GM18505 (cell line): ENCODE data around the gene PSAP.

Source experiments
- ATAC-seq: cut with Tn5 transposase; IDR thresholded peaks from one replicate; pipeline ENCODE4 v1.9.1; 2021; ENCODE audit not compliant: unreplicated experiment
- POLR2A ChIP-seq: IDR thresholded peaks from 4 replicates; pipeline ENCODE4 v1.6.1; 2011; ENCODE audit warnings: borderline replicate concordance; ENCODE audit not compliant: insufficient read depth, insufficient read length; ENCODE audit errors: extremely low read depth

Gene PSAP

DNA sequence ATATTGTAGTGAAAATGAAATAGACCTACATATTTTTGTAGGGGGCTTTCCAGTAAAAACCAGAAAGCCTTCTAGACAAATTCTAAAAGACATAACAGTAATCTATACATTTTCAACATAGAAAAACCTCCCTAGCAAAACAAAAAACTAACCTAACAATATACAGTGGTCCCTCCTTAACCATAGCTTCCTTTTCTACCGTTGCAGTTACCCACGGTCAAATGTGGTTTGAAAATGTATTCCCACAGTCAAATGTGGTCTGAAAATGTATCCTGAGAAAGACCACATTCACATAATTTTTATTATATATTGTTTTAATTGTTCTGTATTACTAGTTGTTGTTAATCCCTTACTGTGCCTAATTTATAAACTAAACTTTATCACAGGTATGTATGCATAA, 6.4 kb downstream of the PSAP start:
- no peak for ATAC-seq

DNA sequence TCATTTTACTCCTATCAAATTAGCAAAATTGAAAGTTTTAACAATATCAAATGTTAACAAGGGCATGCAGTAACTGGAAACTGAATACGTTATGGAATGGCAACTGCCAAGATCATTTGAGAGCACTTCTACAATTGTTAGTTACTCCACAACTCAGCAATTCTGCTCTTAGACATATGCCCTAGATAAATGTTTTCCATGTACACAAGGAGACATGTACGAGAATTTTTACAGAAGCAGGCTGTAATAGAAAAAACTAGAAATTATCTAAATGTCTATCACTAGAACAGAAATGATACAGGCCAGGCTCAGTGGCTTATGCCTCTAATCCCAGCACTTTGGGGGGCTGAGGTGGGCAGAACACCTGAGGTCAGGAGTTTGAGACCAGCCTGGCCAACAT, 7.0 kb downstream of the PSAP start:
- ATAC-seq, result no peak
- TF ChIP-seq POLR2A, result no peak

More for the DNA sequence above, 6.4 kb downstream of the PSAP start:
- no peak for TF ChIP-seq POLR2A

DNA sequence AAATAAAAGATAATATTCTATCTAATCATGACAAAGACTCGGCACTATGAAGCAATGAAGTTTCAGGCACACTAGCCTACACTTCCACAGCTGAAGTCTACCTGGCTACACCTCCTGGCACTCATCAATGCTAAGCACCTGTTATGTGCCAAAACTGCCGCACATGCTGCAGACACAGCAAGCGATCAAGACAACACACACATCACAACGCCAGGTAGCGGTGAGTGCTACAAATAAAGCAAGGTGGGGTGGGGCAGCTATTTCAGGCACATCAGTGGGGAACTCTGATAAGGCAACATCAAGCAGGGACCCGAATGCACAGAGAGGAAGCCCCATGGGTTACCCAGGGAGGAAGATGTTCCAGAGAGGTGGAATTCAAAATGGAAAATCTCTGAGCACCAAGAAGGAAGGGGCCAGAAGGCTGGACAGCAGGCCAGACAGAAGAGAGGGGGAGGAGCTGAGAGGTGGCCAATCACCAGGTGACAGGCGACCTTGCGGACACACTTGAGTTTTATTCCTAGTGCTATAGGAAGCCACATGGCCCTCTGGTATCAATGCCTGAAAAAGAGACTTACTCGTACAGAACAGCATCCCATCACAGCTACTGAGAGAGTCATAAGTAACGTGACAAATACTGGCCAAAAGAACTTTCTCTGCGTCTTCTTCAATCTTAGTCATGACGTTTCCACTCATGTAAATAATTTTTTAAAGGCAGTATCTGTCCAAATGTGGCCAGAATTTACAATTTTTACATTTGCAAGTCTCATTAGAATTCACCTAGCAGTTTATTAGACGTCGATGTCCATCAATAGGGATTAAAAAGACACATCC, 8.0 kb downstream of the PSAP start:
- no peak for ATAC-seq
- TF ChIP-seq POLR2A, result no peak

DNA sequence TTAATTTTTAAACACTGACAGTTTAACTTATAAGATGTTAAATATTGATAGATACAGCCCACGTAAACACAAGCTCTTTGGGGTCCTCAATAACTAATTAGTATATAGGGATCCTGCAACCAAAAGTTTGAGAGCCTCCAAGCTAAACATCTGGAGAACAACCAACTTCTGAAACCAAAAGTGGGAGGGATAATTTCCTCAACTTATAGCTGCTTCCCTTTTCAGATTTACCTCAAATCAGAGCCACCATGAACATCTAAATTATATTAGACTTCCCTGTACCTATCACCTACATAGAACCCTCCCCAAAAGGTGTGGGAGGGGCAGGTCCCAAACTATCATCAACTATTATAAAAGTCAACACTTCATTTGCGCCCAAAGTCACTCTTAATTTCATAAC, 8.6 kb downstream of the PSAP start:
- no peak for TF ChIP-seq POLR2A
- no peak for ATAC-seq

DNA sequence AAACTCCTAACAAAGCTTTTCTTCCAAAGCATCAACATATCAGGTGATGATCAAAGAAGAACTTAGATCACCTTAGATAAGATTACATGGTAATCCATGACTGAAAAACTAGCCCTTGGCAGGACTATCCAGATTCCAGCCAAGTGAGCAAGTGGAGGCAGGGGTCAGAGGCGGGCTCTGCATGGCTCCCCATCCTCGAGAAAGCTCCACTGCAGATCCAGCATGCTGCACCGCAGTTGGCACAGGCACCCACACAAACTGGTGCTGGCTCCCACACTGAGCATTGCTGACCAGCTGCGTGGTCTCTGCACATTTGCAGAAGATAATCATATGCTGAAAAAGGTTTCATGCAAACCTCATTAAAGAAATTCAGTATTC, 10.1 kb downstream of the PSAP start:
- TF ChIP-seq POLR2A, result no peak
- no peak for ATAC-seq

DNA sequence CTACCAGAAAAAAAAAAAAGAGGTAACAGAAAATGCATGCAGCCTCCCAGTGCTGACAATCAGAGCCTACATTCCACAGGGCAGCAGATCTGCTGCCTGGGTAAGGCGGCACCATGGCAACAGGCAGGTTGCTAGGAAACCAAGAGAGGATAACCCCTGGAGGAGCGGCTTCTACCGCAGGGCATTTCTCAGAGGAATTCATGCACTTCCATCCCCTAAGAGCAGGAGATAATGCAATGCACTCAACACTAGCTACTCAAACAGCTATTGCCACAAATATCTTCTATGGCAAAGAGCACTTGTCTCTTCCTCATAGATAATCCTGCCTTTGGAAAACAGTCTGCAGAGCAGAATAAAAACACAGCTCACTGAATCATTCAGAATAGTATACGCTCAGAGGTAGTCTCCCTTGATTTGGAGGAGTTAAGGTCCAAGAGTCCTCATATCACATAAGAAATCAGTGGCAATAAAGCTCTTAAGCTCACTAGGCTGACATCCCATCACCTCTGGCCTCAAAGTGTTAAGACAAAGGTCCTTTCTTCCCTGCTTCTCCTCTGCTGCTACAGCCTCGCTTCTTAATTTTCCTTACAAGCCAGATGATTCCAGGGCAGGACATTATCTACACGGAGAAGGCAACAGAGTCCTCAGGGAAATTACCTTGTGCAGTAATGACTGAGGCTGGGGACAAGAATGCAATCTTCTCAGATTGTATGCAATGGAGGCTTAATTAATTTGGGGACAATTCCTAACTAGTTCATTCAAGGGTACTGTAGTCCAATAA, 10.7 kb downstream of the PSAP start:
- no peak for ATAC-seq
- no peak for TF ChIP-seq POLR2A

DNA sequence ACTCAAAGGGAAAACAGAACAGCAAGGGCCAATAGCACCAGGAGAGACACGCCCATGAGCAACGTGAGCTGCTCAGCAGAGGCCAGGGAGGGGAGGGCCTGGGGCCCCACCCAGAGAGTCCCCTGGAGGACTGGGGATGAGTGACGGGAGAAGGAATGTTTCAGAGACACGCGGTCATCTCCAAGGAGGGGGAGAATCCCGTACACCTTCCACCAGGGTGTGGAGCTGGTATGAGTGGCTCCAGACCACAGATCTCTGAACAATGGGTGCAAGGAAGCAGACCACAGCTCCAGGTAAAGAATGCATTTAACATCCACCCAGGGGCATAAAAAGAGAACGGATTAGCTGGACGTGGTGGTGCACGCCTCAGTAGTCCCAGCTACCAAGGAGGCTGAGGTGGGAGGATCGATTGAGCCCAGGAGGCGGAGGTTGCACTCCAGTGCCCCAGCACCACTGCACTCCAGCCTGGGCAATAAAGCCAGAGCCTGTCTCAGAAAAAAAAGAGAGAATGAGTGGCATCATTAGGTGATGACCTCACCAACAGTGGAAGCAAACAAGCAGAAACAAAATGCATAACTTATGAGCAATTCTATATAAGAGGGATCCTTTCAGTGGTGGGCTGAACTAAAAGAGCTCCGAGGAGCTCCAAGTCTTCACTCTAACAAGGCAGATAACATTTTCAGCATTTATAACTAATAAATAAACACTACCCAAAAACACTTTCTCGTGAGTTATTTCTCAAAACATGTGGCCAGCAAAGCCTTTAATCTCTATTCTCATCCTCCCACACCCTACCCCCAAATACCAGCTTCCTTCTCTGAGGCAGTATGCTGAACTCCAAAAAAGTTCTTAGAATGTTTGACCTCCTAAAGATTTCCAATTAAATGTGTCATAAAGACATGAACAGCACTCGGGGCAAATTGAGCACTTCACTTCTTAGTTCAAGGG, 12.5 kb downstream of the PSAP start:
- no peak for ATAC-seq
- no peak for TF ChIP-seq POLR2A

DNA sequence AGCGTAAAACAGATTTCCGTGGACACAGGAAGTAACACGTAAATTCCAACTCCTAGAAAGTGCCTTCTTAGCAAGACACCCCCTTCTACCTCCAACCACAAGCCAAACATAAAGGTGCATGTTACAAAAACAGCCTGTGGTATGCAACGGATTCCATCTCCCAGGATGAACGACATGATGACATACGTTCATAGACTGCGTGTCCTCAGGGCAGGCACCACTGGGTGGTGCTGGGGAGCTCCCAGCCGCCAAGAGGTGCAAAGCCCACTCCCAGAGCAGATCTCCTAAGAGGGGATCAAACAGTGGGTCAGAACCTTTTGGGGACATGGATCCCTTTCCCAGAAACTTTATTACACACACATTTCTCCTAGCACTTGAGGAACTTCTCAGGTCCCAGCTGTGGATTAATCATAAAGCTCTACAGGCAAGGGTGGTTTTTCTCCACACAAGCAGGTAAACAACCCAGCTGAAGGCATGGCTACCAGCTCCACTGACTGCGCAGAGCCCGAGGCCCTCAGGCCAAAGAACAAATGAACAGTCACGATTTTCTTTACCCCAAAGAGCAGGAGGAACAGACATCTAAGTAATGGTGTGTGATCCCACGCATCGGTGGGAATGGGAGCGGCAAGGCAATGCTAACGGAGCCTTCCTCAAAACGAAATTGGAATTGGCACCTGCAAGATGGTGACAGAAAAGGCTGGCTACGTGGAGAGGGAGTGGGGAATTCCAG, 13.8 kb downstream of the PSAP start:
- ATAC-seq, result no peak

DNA sequence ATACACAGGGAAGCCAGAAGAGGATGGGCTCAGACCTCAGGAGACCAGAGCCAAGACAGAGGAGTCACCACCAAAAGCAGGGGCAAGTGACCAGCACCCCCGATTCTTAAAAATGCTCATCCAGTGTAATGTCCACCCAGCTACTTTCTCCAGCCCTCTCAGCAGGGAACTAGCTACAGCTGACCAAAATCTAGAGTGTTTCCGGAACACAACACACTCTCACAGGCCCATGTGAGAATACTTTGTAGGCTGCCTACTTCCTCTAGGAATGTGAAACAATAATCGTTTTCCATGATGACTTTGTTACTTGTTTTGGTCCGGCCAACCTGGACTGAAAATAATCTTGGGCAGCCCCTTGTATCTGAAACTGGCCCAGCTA, 14.5 kb downstream of the PSAP start:
- peak; percentile 24 for ATAC-seq
- TF ChIP-seq POLR2A, result no peak

More for the DNA sequence above, 13.8 kb downstream of the PSAP start:
- no peak for TF ChIP-seq POLR2A

DNA sequence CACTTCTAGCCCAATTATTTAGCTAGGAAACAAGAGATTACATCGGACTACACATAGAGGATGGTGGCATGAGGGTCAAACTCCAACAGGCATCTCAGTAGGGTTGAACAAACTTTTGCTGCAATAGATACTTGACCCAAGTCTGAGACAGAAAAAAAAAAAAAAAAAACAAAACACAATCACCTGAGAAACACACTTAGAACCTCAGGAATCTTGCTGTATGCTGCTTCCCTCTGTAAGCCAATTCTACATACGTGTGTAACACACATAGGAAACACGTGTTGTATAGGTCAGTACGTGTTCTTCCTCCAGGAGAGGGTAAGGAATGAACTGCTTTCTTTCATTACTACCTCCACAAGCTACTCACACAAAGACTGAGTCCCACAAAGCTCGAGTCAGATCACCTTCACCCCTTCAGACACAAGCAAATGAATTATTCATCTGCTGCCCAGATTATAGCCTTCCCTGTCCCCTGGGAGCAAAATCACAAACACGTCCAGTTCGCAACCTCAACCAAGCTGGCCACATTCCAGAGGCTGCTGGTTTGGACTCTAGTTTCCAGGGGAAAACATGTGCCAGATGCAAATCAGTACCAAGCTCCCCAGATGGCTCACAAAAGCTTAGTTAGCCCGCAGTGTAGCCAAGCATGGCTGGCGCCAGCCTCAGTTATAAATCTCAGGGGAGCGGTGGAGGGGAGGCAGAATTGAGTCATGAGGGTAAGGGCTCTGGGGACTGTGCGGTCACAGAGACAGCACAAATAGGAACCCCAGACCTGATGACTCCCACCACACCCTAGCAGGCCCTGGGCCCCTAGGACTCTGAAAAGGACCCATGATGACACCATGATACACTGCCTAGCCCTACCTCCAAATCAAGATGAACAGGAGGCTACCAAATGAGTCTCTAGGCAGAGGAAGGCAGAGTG, 15.1 kb downstream of the PSAP start:
- ATAC-seq, result peak; percentile 88
- peak; percentile 45 for TF ChIP-seq POLR2A

DNA sequence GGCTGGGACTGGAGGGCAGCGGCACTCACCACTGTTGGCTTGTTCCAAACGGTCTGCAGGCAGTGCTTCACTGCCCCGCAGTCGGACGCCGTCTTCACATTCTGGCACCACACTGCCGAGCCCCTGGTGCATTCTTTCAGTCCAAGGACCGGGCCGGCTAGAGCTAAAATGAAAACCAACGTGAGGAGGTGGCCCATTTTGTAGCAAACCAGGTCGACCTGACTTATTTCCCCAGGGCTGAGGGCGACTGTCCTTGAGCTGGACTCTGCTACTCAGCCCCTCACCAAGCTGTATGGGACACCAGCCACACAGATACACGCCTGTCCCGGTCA, 16.7 kb downstream of the PSAP start:
- TF ChIP-seq POLR2A, result no peak
- ATAC-seq, result no peak
